Stimulated activated CD4-positive, alpha-beta T cell treated with anti-CD3 and anti-CD28 coated beads, Interleukin-12 subunit alpha, Interleukin-12 subunit beta, amount 100 ng/mL, for 4 hours (primary cell): ENCODE data around the gene BRI3BP.

Source experiments
- DNase-seq: peaks from one replicate; pipeline ENCODE4 v3.0.0-alpha.2; 2020

BRI3BP gene, protein sequence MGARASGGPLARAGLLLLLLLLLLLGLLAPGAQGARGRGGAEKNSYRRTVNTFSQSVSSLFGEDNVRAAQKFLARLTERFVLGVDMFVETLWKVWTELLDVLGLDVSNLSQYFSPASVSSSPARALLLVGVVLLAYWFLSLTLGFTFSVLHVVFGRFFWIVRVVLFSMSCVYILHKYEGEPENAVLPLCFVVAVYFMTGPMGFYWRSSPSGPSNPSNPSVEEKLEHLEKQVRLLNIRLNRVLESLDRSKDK

DNA sequence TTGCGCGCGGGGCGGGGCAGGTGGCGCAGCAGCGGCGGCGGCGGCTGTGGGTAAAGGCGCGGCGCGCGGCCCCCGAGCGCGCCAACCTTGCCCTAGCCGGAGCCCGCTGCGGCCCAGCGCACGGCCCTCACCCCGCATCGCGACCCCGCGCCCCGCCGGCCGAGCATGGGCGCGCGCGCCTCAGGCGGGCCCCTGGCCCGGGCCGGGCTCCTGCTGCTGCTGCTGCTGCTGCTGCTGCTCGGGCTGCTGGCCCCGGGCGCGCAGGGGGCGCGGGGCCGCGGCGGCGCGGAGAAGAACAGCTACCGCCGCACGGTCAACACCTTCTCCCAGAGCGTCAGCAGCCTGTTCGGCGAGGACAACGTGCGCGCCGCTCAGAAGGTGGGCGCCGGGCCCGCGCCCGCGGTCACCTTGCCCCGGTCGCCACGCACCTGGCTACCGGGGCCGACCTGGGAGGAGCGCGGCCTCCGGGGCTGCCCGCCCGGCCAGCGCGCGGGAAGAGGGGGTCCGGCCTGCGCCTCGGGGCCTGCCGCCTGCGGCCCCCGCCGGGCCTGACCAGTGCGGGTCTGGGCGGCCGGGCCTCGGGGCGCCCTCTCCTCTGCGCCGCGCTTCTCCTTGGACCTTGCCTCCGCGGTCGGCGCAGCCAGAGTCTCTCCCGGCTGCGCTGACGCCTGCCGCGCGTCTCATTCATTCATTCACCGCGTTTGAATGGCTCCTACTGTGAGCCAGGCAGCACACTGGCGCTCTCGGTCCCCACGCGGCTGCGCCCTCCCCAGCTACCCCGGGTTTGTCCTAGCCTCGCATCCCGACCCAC is at the start of gene BRI3BP:
Gene BRI3BP, plus strand, starts transcription at position 20 of the 811 bp plus-strand sequence. Its CDS starts 146 bp downstream, at position 166.
- peak; percentile 40 for DNase-seq

DNA sequence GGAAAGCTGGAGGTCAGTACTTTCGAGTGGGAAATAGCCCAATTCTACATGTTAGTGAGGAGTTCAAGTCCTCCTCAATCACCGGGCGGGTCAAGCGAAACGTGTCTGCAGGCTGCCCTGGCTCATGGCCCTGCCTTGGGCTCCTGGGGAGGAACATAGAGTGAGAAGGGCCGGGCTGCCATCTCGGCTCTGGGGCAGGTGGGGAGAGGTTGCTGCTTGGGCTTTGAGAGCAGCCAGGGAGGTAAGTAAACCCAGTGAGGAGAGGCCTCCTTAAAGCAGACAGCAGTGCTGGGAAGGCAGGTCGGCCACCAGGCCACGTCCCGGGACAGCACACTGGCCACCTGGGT is 47.0 kb upstream of the BRI3BP start:
- DNase-seq: no peak

DNA sequence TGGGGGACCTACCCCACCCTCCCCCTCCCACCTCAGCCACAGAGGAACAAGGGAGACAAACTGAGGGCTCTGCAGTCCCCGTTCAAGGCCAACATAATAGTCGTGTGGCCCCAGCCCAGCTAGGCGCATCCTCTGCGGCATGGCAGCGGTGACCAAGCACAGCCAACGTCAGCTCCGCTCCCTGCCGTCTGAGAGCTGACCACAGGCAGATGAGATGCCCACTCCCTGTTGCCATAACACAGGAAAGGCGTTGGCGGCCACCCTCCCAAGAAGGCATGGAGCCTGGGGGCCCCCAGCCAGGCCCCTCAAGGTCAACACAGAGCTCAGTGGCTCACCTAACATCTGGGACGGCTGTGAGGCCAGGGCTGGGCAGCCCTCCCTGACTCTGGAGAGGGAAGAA is 46.4 kb upstream of the BRI3BP start:
- DNase-seq: no peak

DNA sequence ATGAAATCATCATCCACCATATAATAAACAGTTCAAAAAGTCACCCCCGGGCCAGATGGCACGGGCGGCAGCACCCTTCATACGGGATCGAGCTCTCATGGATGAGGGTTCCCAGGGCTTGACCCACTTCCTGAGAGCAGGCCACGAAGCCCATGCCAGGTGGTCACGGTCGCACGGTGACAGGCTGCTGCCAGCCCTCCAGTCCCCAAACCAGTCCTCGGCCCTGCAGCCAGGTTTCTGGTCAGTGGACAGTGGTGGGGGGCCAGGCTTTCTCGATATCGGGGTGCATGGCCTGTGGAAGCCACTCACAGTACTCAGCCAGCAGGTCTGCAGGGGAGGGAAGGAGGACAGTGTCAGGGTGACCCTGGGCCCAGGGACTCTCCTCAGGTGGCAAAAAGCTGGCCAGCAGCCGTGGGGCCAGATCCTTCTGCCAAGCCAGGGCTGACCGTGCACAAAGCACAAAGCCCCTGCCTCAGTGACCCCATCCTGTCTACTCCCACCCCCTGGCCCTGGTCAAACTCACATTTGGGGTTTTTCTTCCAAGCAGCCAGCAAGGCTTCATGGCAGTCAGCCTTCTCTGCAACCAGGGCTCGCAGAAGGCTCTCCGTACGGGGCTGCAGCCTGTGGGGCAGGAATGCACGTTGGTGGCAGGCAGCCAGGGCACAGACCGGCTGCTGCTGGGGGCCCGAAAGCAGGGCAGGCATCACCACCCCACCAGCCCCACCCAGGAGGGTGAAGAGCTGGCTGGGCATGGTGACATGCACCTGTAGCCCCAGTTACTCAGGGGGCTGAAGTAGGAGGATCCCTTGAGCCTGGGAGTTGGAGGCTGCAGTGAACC is 45.7 kb upstream of the BRI3BP start:
- no peak for DNase-seq

DNA sequence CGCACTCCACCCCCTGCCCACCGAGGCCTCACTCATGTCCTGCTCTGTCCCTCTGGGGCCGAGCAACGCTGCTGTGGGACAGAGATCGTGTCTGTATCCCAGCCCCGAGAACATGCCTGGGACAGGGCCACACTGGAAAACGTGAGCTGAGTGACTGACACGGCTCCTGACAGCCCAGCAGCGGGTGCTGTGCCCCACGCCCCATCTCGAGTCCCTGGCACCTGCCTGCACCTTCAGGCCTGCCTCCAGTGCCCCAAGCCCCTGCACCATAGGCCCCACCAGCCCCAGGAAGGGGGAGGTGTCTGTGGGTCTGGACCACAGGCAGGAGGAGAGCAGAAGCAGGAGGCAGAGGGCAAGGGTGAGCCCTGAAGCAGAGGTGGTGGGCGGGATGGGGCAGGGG is 44.4 kb upstream of the BRI3BP start:
- DNase-seq: no peak

DNA sequence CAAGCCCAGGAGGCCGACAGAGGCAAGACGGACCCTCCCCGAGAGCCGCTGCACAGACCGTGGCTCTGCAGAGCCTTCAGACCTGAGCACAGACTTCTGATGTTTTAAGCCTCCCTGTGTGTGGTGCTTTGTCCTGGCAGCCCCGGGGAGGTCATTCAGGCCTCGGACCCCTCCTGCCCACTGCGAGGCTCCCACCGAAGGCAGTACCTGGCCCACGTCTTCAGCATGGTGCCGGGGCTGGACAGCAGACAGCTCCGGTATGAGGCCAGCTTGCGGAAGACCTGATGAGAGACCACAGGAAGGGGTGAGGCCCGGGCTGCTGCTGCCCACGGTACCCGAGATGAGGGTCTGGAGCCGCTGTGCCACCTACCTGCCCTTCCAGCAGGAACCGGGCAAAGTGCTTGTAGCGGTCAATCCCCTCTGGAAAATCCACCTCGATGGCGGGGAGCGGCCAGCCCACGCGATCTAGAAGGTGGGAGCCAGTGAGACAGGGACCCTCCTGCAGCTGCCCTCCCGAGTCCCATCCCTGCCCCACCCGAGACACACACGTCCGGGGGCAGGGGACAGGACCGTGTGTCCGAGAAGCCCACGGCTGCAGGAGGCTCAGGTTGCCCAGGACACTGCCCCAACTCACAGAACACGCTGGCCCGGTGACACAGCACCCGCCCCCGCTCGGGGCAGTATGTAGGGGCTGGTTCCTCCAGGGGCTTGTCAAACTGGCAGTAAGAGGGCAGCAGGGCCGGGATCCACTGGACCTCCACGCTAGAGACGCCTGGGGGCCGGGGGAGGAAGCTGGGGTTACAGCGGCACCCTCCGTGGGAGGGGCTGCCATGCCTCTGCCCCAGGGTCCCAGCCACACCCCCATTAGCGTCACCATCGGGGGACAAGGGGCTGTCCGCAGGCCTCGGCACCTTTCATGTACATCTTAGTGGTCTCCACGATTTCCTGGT is 43.4 kb upstream of the BRI3BP start:
- DNase-seq: no peak

DNA sequence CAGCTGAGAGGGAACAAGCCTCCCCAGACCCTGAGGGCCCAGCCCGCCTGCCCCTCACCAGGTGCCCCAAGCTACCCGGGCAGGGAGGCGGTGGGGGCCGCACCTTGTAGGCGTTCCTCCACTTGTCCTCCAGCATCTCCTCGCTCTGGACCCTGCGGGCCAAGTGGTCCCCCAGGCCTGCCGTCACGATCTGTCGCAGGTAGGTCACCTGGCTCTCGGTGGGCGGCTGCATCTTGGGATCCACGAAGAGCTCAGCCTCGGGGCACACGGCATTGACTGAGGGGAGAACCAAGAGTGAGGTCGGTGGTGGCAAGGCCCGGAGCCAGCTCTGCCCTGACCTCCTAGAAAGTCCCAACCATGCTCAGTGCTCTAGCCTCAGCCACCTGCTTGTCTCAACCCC is 41.1 kb upstream of the BRI3BP start:
- no peak for DNase-seq

DNA sequence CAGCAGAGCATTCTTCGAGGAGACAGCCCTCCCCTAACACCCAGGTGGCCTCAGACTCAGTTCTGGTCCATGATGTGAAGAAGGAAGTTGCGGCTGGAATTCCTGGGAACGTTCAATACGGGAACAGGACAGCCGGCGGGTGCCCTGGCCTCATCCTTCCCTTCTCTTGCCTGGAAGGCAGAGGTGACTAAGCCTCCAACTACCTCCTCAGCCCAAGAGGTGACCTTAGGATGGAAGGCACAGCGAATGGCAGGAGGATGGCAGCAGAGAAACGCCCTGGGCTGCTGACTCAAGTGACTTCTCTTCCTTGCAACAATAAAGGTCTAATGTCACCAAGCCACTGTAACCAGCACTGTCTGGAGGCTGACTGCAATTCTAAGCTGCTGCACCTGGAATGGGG is 40.6 kb upstream of the BRI3BP start:
- no peak for DNase-seq

DNA sequence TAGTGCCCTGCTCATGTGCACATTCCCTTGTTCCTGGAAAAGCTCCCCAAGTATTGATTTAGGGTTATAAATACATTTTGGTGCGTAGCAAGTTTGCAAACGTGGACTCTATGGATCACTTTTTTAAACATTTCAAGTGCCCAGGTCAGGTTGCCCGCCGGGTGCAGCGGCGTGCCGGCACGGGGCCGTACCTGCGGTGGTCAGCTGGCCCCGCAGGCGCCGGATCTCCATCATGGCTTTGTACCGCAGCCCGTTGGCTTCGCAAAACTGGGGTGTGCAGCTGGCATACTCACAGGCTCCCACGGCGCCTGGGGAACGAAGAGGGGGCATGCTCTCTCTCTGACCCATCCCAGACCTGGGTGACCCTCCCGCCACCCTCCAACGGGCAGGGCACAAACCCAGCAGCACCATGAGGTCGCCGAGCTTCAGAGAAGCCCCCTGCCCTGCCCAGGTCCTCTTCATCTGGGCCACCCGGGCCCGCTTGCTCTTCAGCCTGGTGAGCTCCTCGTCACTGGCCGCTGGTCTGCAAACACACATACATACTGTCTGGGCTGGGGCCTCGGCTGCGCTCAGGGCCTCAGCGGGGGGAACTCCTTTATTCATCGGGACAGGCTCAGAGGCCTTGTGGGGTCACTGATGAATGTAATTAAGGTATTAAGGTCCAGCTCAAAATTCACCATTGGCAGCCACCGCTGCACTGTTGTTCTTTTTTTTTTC is 39.6 kb upstream of the BRI3BP start:
- DNase-seq: no peak

DNA sequence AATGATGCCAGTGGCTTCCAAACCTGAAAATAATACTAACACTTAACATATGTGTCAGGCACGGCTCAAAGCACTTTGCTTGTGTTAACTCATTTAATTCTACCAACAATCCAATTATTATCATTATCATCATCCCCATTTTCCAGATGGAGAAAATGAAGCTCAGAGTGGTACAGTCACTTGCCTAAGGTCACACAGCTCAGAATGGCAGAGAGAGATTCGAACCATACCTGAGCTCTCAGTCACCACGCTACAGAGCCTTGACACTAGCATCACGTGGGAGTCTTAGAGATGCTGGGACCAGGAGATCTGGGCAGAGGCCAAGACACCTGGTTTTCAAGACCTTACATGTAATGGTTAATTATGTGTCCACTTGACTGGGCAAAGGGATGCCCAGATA is 38.7 kb upstream of the BRI3BP start:
- DNase-seq: no peak

DNA sequence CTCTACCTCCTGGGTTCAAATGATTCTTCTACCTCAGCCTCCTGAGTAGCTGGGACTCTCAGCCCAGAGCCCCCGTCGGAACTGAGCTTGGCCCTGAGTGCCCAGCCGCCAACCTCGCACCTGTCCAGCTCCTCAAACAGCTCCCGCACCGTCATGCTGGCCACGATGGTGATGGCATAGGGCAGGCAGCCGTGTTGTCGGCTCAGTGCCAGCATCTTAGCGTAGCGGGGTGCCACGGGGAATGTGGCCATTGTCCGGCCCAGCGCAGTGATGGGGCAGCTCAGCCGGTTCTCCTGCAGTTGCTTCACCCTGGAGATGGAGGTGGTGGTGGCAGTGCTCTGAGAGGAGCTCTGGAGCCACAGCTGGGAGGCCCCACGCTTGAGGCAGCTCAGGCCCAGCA is 36.9 kb upstream of the BRI3BP start:
- no peak for DNase-seq

DNA sequence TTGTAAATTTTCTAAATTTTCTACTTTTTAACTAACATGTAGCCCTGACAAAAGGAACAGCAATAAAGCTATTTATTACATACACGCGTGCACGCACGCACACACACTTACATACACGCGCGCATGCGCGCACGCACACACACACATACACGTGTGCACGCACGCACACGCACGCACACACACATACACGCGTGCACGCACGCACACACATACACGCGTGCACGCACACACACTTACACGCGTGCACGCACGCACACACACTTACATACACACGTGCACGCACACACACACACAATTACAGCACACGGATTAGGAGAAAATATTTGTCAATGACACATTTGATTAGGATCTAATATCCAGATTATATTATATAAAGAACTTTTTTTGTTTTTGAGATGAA is 32.4 kb upstream of the BRI3BP start:
- no peak for DNase-seq

DNA sequence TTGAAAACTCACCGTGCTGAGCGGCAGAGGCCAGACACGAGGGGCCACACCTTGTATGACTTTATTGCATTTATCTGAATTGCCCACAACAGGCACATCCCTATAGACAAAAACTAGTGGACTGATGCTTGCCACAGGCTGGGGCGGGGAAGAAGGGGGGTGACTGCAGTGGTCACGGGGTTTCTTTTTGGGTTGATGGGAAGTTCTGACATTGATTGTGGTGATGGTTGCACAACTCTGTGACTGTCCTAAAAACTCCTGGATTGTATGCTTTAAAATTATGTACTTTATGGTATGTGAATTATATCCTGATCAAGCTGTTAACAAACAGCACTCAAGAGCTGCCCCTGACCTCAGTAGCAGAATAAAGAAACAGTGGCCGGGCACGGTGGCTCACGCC is 30.2 kb upstream of the BRI3BP start:
- no peak for DNase-seq

DNA sequence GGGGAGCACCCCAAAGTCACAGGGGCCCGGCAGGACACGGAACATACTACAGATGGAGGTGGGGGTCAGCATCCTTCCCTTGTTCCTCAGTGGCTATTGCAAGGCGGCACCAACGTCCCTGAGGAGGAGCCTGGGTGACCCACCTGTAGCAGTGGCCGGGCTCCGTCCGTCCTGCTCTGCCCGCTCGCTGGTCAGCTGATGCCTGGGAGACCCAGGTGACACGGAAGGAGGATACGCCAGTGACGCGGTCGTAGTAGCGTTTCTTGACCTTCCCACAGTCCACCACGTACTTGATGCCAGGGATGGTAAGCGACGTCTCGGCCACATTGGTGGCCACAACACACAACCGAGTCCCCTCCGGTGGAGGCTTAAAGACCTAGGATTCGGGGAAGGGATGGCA is 29.2 kb upstream of the BRI3BP start:
- no peak for DNase-seq

DNA sequence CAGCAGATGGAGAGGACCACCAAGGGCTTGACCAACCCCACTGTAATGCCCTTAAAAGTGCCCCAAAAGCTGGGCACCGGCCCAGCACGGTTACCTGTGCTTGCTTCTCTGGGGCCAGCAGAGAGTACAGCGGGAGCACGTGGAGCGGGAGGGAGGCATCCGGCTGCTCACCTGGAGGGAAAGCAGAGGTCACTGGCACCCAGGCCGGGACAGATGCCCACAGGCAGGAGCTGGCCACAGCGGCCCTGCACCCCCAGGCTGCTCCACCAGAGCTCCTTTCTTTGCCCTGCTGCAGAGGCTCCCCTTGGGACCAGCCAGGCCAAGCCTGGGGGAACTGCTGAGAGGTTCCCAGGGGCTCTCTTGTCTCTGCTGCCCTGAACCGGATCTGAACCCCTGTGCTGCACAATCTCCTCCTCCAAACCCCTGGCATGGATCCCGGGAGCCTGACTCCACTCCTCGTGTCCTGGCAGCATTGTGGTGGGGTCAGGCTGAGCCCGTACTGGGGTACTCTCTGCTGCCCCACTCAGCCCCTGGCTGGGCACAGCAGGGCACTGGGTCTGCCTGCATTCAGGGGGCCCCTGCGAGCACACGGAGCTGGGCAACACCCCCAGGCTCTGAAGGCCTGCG is 28.5 kb upstream of the BRI3BP start:
- no peak for DNase-seq

DNA sequence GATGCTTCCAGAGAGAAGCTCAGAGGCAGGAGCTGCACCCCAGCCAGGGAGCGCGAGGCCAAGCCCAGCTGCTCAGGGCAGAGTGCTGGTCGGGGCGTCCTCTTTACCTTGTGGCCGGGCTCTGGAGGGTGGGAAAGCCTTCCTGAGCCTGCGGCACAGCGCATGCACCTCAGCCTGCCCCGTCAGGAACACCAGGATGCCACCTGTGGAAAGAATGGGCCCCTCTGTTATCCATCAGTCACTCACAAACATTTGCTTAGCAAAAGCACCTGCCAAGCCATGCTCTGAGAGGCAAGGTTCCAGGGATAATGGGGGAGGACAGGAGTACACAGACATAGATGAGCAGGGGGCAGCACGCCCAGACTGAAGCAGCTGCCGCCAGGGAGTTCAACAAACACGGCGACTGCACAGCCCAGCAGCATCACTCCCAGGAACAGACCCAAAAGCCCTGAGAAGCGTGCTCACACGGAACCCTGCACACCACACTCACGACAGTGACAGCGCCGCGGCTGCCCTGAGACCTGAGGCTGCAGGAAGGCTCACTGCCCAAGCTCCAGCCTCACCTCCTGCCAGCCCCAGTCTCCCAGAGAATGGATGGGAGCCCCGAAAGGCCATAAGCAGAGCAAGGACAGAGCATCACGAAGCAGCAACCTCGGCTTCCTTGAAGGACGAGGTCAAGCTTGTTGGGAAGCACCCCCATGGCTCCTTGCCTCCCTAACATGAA is 26.3 kb upstream of the BRI3BP start:
- DNase-seq: no peak

DNA sequence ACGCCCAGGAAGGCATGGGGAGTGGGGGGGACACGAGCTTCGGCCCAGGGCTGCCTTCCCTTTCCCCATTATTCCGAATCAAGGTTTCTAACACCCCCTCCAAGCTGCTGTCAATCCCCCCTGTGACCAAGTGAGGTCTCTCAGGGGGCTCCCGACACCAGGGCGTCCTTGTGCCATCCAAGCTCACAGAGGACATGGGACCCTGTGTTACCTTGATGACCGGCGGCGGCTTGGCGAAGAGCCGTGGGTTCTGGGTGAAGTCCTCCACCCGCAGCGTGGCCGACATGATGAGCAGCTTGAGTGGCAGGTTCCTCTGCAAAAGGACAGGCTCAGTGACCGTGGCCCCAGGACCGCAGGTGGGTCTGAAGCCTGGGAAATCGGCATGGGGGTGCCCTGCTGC is 24.8 kb upstream of the BRI3BP start:
- no peak for DNase-seq

DNA sequence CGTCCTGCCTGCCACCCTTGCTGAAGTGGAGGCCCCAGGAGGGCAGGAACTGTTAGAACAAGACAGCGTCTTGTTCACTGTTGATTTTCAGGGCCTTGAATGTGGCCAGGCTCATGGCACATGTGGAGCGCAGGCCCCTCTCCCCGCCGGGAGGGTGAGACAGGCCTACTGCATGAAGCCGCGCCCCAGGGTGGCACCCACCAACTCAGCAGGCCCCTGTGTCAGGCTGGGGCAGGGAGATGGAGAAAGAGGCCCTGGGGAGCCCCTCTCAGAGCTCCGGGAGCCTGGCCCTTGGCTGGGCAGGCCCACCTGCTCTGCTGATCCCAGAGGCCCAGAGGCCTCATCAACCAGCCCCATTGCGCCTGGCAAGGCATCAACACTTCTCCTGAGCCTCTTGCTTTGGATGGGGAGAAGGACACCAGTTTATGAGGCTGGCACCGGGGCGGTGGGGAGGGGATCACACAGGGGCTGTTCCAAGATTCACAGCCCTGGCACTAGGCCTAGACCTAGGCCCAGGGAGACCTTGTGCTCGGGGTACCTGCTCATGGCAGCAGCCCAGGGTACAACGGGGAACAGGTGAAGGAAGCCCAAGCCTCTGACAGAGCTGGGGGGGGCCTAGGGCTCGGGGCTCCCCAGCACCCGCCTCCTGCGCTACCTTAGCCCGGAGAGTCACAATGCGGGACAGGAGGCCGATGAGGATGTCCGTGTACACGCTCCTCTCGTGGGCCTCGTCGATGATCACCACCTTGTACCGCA is 22.6 kb upstream of the BRI3BP start:
- no peak for DNase-seq

DNA sequence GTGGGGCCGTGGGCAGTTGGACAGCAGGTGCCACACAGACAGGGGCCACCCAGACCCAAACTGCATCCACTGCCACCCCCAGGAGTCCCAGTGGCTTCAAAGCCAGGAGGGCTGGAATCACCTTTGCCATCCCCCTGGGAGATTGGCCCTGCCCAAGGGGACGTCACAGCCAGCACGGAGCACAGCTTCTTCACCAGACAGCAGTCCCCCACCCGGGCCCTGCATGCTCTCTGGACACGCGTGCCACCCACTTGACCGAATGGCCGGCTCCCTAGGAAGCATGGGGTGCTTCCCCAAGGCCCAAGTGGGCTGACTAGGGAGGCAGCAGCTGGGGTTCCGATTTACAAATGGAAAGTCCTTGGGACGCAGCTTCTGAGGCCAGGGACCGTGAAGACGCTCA is 21.8 kb upstream of the BRI3BP start:
- DNase-seq: no peak

DNA sequence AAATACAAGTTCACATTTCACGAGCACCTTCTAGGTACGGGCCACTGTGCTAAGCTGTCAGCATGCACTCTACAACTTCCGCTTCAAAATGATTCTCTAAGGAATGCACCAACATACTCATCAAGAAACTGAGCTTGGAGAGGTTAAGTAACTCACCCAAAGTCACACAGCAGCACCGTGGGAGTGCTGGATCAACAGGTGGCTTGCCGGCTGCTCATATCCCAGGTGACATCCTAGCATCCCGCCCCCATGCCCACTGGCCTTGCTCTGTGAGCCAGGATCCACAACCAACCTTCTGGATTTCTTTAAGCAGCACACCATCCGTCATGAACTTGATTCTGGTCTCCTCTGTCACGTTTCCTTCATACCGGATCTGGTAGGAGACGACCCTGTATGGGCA is 21.2 kb upstream of the BRI3BP start:
- DNase-seq: no peak
